Measurements from ENCODE around the gene RRP12.
A peak's percentile ranks its signal among the peaks of the same experiment; 100 is the strongest.

Gene RRP12

GRCh38 chr10:97333601-97334369, 67.4 kb downstream of the RRP12 start:
- DNase-seq, result no peak

GRCh38 chr10:97333351-97333600, 67.9 kb downstream of the RRP12 start:
- no peak for DNase-seq

GRCh38 chr10:97332591-97333350, 68.4 kb downstream of the RRP12 start:
- no peak for DNase-seq

- no peak for DNase-seq
Observed at GRCh38 chr10:97331153-97331703, 69.9 kb downstream of the RRP12 start.

GRCh38 chr10:97329766-97330165, 71.4 kb downstream of the RRP12 start:
- DNase-seq, result no peak

- DNase-seq, result no peak
Observed at GRCh38 chr10:97328646-97329453, 72.3 kb downstream of the RRP12 start.

- no peak for DNase-seq
Observed at GRCh38 chr10:97327348-97328294, 73.5 kb downstream of the RRP12 start.

GRCh38 chr10:97325754-97326153, 75.4 kb downstream of the RRP12 start:
- no peak for DNase-seq

GRCh38 chr10:97323501-97323900, 77.6 kb downstream of the RRP12 start:
- no peak for DNase-seq

- DNase-seq, result no peak
Observed at GRCh38 chr10:97321804-97322190, 79.3 kb downstream of the RRP12 start.

GRCh38 chr10:97321032-97321803, 79.9 kb downstream of the RRP12 start:
- no peak for DNase-seq

- no peak for DNase-seq
Observed at GRCh38 chr10:97320480-97321031, 80.6 kb downstream of the RRP12 start.

- DNase-seq, result peak; percentile 70
Observed at GRCh38 chr10:97319671-97320479, 81.3 kb downstream of the RRP12 start.

- DNase-seq, result peak; percentile 91
Observed at GRCh38 chr10:97318772-97319651, 82.1 kb downstream of the RRP12 start, which contains the start of gene FRAT1. Gene FRAT1 (plus strand): TSS chr10:97319271. CDS start chr10:97319454, 183 bp downstream.

GRCh38 chr10:97314671-97315070, 86.5 kb downstream of the RRP12 start:
- DNase-seq, result no peak

- DNase-seq, result no peak
Observed at GRCh38 chr10:97312897-97313296, 88.2 kb downstream of the RRP12 start.

- DNase-seq, result no peak
Observed at GRCh38 chr10:97311111-97311626, 90.0 kb downstream of the RRP12 start.

GRCh38 chr10:97307866-97308780, 93.0 kb downstream of the RRP12 start:
- no peak for DNase-seq

Data from CD4-positive, alpha-beta T cell treated with Interleukin-12 subunit alpha and Interleukin-12 subunit beta, for 1 hour (primary cell).